Cerebellar cortex (tissue), 1 donor: ENCODE results near the gene SSU72.
"Not testable (repeated sequence)": the region's sequence is repeated elsewhere in the genome, so short reads cannot be mapped to it uniquely, and the experiment has no call there.

Source experiments
- DNase-seq: peaks from one replicate; pipeline ENCODE4 v3.0.0-alpha.2; 2015; ENCODE audit warnings: low spot score

The SSU72 gene

DNA sequence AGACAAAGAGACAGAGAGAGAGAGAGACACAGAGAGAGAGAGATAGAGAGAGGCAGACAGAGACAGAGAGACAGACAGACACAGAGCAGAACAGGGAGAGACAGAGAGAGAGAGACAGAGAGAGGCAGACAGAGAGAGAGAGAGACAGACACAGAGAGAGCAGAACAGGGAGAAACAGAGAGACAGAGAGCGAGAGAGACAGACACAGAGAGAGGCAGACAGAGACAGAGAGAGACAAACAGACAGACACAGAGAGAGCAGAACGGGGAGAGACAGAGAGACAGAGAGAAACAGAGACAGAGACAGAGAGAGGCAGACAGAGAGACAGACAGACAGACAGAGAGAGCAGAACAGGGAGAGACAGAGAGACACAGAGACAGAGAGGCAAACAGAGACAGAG is 20.7 kb upstream of the SSU72 start:
- DNase-seq: not testable (repeated sequence)

DNA sequence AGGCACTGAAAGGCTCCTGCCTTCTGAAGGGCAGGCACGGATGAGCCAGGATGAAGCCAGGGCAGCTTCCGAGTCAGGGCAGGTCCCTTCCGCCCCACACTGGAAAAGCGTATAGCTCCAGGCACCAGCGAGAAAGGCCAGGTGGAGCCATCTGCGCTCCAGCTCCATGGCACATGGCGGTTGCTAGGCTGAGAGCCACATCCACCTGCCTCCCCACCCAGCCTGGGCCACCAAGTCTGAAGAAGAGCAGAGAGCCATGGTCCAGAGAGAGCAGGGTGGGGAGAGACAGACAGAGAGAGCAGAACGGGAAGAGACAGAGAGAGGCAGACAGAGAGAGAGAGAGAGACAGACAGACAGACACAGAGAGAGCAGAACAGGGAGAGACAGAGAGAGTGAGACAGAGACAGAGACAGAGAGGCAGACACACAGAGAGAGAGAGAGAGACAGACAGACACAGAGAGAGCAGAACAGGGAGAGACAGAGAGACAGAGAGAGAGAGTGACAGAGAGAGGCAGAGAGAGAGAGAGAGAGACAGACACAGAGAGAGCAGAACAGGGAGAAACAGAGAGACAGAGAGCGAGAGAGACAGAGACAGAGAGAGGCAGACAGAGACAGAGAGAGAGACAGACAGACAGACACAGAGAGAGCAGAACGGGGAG is 20.1 kb upstream of the SSU72 start:
- DNase-seq: peak; percentile 58

- no peak for DNase-seq
Observed at GRCh38 chr1:1593834-1594601, 19.4 kb upstream of the SSU72 start.

GRCh38 chr1:1591452-1591851 is 16.8 kb upstream of the SSU72 start:
- no peak for DNase-seq

GRCh38 chr1:1583347-1584010 is 8.8 kb upstream of the SSU72 start:
- no peak for DNase-seq

DNA sequence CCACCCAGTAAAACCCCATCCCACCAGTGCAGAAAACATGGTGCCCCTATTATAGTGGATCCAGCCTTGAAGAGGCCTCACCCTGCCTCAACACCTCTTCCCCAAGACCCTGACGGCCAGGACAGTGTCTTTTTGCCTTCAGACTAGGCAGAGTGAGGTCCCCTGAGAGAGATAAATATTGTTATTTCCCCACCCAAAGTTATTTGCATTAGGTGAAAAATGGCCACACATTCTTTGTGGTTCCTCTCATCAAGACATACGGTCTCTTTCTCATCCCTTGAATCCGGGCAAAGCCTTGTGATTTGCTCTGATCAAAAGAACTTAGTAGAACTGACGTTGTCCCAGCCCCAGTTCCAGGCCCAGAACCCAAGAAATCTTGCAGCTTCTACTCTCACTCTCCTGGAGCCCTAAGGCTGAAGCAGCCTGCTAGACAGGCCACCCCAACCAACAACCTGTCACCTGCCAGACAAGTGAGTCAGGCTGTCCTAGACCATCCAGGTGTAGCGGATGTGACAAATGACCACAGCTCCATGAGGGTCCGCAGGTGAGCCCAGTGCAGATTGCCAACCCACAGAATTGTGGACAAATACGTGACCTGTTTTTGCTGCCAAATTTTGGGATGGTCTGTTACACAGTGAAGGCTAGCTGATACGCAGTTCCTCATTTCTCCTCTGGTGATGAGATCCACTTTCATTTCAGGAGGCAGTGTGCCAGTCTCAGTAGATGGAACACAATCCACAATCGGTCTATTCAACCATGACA is 8.1 kb upstream of the SSU72 start:
- no peak for DNase-seq

GRCh38 chr1:1578371-1578940 is 3.8 kb upstream of the SSU72 start:
- DNase-seq: no peak

GRCh38 chr1:1577367-1578011 is 2.8 kb upstream of the SSU72 start:
- DNase-seq: no peak

- peak; percentile 59 for DNase-seq
Observed at GRCh38 chr1:1573843-1574720, 581 bp downstream of the SSU72 start.

- no peak for DNase-seq
Observed at GRCh38 chr1:1569341-1569740, 5.3 kb downstream of the SSU72 start.

DNA sequence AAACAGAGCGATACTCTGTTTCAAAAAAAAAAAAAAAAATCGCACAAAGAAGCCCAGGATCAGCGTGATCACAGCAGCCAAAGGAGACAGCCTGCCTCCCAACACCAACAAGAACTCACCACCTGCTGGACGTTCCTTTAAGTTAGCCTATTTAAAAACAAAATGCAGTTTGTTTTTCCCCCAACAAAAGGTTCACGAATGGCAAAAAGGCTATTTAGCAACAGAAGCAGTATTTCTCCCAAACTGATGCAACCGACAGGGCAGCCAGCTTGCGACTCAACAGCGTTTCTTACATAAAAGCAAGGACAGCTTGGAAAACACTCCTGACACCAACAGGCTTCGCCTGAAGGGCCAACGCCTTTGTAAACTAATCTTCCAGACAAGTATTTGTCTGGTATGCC is 6.8 kb downstream of the SSU72 start:
- no peak for DNase-seq

DNA sequence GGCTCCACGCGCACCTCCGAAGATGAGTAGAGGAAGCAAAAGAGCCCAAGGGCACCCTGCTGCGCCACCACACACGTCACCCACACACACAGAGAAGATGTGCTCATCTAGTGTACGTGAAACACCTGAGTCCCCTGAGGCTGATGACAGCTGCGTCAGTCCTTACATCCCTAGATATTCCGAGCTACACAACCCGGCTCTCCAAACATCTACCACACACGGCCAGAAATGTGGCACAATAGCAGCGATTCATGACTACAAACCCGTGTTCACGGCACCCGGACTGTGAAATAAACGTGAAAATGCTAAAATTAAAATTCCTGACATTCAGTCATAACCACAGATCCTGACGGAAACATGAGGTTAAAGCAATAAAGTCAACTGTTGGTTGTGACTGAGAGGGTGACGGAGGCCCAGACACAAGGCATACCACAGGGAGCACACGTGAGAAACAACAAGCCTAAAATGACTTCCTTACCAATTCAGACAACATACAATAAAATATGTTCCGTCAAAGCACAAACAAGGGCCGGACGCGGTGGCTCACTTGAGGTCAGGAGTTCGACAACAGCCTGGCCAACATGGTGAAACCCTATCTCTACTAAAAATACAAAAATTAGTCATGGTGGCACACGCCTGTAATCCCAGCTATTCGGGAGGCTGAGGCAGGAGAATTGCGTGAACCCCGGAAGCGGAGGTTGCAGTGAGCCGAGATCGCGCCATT is 7.3 kb downstream of the SSU72 start:
- DNase-seq: no peak

DNA sequence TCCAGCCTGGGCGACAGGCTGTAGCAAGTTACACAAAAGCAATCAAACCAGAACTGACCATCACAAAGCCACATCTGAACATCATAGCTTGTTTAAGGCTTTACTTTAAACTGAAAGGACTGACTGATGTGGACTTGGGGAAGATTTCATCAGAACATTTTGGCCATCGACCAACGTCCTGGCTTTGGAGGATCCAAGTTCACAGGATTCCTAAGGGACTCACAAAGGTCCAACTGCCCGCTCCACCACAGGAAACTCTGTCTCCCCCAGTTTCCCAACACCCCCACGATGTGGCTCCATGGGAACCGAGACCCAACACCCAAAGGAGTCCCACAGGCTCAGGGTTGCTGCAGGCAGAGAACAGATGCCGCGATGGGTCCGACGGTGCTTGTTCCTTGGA is 9.3 kb downstream of the SSU72 start:
- no peak for DNase-seq

DNA sequence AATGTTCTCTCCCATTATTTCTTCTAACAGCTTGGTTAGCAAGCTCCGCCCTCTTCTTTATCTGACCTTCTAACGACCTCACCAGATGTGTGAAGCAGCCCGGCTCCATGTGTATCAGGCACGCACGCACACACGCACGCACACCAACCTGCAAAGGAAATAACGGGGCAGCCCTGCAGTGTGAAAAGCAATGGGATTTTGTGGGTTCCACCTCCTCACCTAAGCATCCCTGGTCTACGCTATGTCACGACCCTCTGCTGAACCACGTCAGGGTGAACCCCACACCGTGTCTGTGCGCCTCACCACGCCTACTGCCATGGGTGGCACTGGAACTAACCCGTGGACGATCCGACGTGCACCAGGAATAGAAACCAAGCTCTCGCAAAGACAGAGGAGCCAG is 10.4 kb downstream of the SSU72 start:
- DNase-seq: no peak

DNA sequence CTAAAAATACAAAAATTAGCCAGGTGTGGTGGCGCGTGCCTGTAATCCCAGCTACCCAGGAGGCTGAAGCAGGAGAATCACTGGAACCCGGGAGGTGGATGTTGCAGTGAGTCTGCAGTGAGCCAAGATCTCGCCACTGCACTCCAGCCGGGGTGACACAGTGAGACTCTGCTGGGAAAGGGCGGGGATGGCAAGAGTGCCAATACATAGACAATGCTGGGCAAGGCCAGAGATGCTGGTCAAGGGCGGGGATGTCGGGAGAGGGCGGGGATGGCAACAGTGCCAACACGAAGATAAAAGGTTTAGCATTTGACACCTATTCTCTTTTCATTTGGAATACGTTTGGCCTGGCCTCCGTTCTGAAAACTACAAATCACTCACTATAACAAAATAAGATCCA is 11.0 kb downstream of the SSU72 start:
- DNase-seq: no peak

DNA sequence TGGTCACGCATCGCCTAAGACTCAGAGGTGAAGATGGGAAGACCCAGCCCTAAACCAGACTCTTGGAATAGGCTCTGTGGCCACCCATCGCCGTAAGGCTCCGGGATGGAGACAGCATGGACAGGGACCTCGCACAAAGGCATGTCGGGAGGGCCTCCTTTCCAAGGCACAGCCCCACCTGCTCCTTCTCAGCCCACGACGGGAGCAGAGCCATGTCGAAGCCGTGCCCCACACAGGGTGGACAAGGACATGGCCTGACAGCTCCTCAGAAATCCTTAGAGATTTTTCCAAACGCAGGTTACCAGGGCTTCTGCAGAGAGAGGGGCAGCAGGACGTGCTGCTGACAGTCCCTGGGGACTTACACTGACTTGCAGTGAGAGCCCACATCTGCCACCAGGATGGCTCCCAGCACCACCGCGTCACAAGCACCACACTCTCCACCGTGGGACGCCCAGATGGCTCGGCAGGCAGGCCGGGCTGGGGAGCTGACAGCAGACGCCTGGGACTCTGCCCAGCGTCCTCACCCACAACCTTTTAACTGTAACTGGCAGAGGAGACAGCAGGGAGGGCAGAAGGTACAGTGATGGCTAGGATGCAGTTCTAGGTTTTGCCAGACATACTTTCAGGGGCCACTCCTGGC is 12.0 kb downstream of the SSU72 start:
- DNase-seq: no peak

DNA sequence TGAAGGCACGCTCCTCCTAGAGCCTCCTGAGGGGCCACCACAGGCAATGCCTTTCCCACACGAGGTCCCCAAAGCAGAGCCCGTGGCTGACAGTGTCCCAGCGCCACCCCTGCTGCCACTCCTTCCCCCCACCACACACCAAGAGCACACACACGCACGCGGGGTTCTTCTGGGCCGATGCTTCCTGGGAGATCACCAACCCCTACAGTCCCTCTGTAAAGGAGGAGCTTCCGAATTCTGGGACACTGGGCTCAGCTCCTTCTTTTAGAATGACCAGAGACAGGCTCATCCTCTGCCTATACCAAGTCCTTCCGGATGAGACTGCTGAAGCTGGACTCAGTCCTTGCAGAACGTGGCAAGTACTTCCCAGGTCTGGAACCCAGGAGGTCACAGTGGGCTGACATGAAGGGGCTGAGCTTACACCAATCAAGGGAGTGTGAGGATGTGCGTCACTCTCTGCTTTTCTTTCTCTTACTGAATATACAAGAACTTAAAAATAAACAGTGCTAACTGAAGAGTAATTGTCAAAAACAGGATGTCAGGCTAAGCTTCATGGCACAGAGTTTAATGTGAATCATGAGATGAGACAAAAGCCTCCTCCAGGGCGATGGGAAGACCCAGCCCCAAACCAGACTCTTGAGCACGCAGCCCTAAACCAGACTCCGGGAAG is 12.7 kb downstream of the SSU72 start:
- no peak for DNase-seq

DNA sequence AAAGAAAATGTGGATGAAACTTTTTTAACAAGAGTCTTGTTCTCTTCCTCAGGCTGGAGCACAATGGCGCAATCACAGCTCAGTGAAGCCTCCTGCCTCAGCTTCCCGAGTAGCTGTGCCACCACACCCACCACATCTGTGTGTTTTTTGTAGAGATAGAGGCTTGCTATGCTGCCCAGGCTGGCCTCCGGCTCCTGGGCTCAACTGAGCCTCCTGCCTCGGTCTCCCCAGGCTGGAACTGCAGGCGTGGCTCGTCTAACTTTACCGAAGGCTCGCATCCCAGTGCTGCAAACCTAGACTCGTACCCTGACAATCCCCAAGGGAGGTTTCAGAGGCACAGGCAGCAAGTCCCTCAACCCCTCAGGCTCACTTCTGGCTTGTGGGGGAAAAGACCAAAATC is 14.5 kb downstream of the SSU72 start:
- no peak for DNase-seq

DNA sequence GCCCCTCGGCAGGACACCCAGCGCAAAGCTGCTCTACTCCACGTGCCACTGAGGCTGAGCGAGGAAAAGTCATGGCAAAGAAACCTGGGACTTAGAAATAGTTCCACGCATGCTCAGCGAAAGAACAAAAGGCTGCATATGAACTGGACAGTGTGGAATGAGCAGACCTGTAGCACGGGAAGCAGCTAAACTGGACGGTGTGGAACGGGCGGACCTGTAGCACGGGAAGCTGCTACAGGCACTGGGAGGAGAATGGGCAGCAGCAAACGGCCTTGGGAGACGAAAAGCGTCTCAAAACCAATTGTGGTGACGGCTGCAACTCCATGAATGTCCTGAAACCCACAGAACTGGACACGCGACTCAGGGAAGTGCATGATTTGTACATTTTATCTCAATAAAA is 15.6 kb downstream of the SSU72 start:
- DNase-seq: no peak
